Calu3 (cell line): ENCODE results near the gene GSKIP. TPM values are rescaled to one million over a fixed set of nuclear protein-coding genes. Genes with fewer than 3 reads are reported as not detected.

Experiments
- BruUV-seq: library from RNA; stranded (reverse); fragments of 400-500 nt; replicated peaks from 2 replicates; lab custom pipeline; 2021; lab: Mats Ljungman, UMichigan
- CTCF ChIA-PET: fragments of 300-600 bp; sonication (Branson Sonifier 250); formaldehyde crosslinking; loops from one replicate; lab custom pipeline; 2022; ENCODE audit warnings: antibody characterized with exemption; lab: Charles Lee
- DNase-seq: peaks from one replicate; pipeline ENCODE4 v3.0.0; 2022
- H3K27ac Mint-ChIP-seq: one replicate; pipeline ENCODE4 v1.8.0; 2022; ENCODE audit warnings: mixed read lengths; ENCODE audit not compliant: unreplicated experiment
- H3K27me3 Mint-ChIP-seq: one replicate; pipeline ENCODE4 v1.8.0; 2022; ENCODE audit warnings: mixed read lengths; ENCODE audit not compliant: unreplicated experiment
- H3K36me3 Mint-ChIP-seq: one replicate; pipeline ENCODE4 v1.8.0; 2022; ENCODE audit warnings: mild to moderate bottlenecking, moderate library complexity, mixed read lengths; ENCODE audit not compliant: insufficient read depth, unreplicated experiment
- H3K4me1 Mint-ChIP-seq: one replicate; pipeline ENCODE4 v1.8.0; 2022; ENCODE audit warnings: mild to moderate bottlenecking, low read depth, mixed read lengths; ENCODE audit not compliant: unreplicated experiment
- H3K4me3 Mint-ChIP-seq: one replicate; pipeline ENCODE4 v1.8.0; 2022; ENCODE audit warnings: mild to moderate bottlenecking, low read depth, moderate library complexity, mixed read lengths; ENCODE audit not compliant: unreplicated experiment
- H3K9me3 Mint-ChIP-seq: one replicate; pipeline ENCODE4 v1.8.0; 2022; ENCODE audit warnings: low read depth, mixed read lengths; ENCODE audit not compliant: unreplicated experiment
- intact Hi-C: fragments of 100-400 bp; cut with micrococcal nuclease; formaldehyde crosslinking; loops from one replicate; pipeline ENCODE4 v1.10.0; 2022; ENCODE audit not compliant: unreplicated experiment
- total RNA-seq: library from RNA; stranded (reverse); gene quantifications from 2 replicates; pipeline ENCODE4 v1.2.3, GENCODE V29; 2022
- TF ChIP-seq, protein P1 (sequence below): fragments of 200-600 bp; IDR thresholded peaks from one replicate; pipeline ENCODE4 v1.8.0; 2022; ENCODE audit warnings: antibody characterized with exemption; ENCODE audit not compliant: unreplicated experiment

The GSKIP gene
- total RNA-seq, 1 experiment from 2014 or later, result 33.3 TPM

DNA sequence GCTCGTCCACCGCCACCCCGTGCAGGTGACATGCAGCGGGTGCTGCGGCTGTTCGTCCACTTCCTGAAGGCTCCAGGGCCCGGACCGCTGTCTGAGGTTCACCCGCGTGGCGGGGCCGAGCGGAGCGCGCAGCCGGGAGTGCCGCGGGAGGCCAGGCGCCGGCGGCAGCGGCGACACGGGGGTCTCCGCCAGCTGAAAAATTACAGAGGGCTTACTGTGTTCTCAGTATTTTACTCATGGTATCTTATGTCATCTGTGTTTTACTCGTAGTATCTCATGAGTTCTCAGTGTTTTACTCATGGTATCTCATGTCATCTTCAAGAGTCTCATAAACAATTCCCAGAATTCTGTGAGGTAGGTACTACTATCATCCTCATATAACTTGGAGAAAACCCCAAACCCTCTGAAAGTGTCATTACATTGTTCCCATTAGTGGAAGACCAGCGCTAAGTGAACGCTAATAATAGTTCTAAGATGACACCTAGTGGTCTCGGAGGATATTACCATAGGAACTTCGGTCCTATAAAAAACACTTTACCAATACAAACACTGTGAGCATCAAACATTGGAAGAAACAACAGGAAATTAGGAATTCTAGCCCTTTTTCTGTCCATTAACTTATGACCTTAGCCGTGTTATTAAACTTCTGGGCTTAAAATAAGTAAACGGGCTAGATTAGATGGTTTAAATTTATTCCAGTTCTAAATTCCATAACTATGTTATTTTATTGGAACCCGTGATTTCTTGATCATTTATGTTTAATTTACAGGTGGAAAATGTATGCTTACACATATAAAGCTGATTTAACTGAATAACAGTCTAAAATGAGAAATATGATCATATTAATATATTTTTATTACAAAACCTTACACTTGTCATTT, 61.0 kb downstream of the GSKIP start:
- TF ChIP-seq, protein P1, sequence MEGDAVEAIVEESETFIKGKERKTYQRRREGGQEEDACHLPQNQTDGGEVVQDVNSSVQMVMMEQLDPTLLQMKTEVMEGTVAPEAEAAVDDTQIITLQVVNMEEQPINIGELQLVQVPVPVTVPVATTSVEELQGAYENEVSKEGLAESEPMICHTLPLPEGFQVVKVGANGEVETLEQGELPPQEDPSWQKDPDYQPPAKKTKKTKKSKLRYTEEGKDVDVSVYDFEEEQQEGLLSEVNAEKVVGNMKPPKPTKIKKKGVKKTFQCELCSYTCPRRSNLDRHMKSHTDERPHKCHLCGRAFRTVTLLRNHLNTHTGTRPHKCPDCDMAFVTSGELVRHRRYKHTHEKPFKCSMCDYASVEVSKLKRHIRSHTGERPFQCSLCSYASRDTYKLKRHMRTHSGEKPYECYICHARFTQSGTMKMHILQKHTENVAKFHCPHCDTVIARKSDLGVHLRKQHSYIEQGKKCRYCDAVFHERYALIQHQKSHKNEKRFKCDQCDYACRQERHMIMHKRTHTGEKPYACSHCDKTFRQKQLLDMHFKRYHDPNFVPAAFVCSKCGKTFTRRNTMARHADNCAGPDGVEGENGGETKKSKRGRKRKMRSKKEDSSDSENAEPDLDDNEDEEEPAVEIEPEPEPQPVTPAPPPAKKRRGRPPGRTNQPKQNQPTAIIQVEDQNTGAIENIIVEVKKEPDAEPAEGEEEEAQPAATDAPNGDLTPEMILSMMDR, result peak; percentile 30
- H3K27ac Mint-ChIP-seq, result no peak overlapping the region
- H3K4me3 Mint-ChIP-seq, result peak overlapping the region; percentile 56
- H3K36me3 Mint-ChIP-seq, result peaks cover 5% of the 10 kb centered on the region
- H3K27me3 Mint-ChIP-seq, result no peaks in the 10 kb centered on the region
- no peaks in the 10 kb centered on the region for H3K9me3 Mint-ChIP-seq
- no TSS peak for BruUV-seq
- DNase-seq, result peak; percentile 41
- CTCF ChIA-PET, result interaction anchor here (1.0 kb wide), 1 partner anchor 115 kb away, joined by 3 read pairs; no protein-coding TSS in a partner anchor
- no peaks in the 10 kb centered on the region for H3K4me1 Mint-ChIP-seq
- intact Hi-C loops, result loop anchor here (1.0 kb wide), 2 partner anchors 127 to 324 kb away; no protein-coding TSS in a partner anchor

DNA sequence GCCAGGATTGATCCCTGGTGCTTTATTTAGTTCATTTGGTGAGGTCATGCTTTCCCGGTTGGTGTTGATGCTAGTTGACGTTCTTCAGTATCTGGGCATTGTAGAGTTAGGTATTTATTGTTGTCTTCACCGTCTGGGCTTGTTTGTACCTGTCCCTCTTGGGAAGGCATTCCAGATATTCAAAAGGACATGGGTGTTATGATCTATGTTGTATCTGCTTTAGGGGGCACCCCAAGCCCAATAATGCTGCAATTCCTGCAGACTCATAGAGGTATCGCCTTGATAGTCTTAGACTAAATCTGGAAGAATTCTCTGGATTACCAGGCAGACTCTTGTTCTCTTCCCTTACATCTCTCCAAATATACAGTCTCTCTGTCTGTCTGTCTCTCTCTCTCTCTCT, 70.7 kb downstream of the GSKIP start:
- BruUV-seq, result no TSS peak
- Mint-ChIP-seq H3K27ac (no peak overlapping the region), H3K9me3 (no peaks in the 10 kb centered on the region), H3K4me3 (no peak overlapping the region), H3K27me3 (peaks cover 33% of the 10 kb centered on the region), H3K36me3 (no peaks in the 10 kb centered on the region), H3K4me1 (no peaks in the 10 kb centered on the region)
- intact Hi-C loops, result no loop called here
- CTCF ChIA-PET, result no interaction called here
- TF ChIP-seq, protein P1, result no peak
- DNase-seq, result no peak

Other genes starting within 250 kb of the GSKIP start
- 0.27 and 0.28 TPM in 2 replicates for gene BDKRB2, start 158.7 kb upstream of the GSKIP start, total RNA-seq
- not detected in 2 replicates for gene BDKRB1, start 107.3 kb upstream of the GSKIP start, total RNA-seq
- 13.0 and 14.5 TPM in 2 replicates for gene ATG2B, start 185 bp upstream of the GSKIP start, total RNA-seq
- 2.4 and 3.3 TPM in 2 replicates for gene AK7, start 28.6 kb downstream of the GSKIP start, total RNA-seq
- gene PAPOLA, start 138.9 kb downstream of the GSKIP start, total RNA-seq, result 198 and 205 TPM in 2 replicates